UCSD-AML1 (cell line): ENCODE measurements around the gene RFX5.
"Not testable (repeated sequence)": the region's sequence is repeated elsewhere in the genome, so short reads cannot be mapped to it uniquely, and the experiment has no call there.

Experiments
- DNase-seq: peaks from one replicate; lab custom pipeline; 2025; ENCODE audit not compliant: unreplicated experiment; lab: John Stamatoyannopoulos, UW

RFX5 gene

GRCh38 chr1:151346769-151347522, at the start of gene RFX5:
Gene RFX5 (minus strand): TSS chr1:151347252. CDS start chr1:151346320, 932 bp downstream.
- DNase-seq: peak; percentile 94

DNA sequence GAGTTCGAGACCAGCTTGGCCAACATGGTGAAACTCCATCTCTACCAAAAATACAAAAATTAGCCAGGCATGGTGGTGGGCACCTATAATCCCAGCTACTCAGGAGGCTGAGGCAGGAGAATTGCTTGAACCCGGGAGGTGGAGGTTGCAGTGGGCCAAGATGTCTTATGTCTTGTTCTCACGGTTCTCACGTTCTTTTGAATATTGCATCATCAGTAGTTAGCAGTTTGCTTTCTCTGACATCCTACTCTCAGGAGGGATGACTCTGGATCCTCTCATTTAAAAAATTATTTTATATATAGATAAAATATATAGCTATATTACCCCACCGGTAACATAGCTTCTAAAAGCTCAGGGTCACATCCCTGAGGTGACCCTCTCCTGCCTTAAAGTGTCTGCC, 49.2 kb upstream of the RFX5 start:
- not testable (repeated sequence) for DNase-seq

GRCh38 chr1:151393583-151393982, 46.5 kb upstream of the RFX5 start:
- DNase-seq: no peak

DNA sequence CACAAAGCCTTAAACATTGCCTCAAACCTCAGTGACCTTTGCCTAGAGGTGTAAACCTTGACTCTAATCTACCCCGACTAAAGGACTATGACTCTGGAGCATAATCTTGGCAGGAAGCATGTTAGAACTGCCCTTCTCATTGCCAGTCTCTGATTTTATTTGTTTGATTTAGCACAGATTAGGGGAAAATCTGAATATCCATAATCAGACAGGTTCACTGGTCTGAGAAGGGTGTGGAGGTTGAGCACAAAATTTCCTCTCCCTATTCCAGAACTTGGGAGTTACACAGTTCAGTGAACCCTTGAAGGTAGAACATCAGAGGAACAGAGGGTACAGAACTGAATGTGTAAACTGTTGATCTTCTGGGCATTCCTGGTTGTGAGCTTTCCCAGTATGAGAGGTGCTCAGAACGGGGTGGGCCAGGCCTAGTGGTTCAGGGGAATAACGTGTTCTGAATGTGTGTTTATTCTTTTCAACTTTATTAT, 44.1 kb upstream of the RFX5 start:
- no peak for DNase-seq

- not testable (repeated sequence) for DNase-seq
These were observed 43.4 kb upstream of the RFX5 start for GRCh38 chr1:151390221-151391078.

GRCh38 chr1:151386002-151386401, 39.0 kb upstream of the RFX5 start:
- DNase-seq: no peak

- no peak for DNase-seq
These were observed 37.5 kb upstream of the RFX5 start for GRCh38 chr1:151384584-151384983.

DNA sequence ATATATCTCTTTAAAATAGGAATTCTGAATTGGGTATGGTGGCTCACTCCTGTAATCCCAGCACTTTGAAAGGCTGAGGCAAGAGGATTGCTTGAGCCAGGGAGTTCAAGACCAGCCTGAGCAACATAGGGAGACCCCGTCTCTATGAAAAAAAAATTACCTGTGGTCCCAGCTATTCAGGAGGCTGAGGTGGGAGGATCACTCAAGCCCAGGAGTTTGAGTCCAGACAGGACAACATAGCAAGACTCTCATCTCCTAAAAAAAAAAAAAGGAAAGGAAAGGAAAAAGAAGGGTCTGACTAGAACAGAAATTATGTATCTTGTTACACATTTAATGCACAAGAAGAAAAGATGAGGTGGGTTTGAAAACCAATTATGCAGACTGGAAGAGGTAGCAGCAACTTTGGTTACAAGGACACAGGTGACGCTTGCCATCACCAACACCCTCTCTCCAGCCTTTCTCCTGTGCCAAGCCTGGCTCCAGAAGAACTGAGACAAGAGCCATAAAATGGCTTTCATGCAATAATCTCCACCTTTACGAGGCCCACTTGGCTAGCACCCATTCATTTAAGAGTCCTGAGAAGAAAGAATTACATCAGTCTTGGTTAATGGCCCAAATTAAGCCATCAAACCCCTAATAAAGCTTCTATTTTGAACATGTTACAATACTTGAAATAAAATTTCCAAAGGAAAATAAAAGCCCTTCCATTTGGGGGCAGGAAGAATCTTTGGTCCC, 30.3 kb upstream of the RFX5 start:
- no peak for DNase-seq

- DNase-seq: no peak
These were observed 26.1 kb upstream of the RFX5 start for GRCh38 chr1:151373196-151373595.

DNA sequence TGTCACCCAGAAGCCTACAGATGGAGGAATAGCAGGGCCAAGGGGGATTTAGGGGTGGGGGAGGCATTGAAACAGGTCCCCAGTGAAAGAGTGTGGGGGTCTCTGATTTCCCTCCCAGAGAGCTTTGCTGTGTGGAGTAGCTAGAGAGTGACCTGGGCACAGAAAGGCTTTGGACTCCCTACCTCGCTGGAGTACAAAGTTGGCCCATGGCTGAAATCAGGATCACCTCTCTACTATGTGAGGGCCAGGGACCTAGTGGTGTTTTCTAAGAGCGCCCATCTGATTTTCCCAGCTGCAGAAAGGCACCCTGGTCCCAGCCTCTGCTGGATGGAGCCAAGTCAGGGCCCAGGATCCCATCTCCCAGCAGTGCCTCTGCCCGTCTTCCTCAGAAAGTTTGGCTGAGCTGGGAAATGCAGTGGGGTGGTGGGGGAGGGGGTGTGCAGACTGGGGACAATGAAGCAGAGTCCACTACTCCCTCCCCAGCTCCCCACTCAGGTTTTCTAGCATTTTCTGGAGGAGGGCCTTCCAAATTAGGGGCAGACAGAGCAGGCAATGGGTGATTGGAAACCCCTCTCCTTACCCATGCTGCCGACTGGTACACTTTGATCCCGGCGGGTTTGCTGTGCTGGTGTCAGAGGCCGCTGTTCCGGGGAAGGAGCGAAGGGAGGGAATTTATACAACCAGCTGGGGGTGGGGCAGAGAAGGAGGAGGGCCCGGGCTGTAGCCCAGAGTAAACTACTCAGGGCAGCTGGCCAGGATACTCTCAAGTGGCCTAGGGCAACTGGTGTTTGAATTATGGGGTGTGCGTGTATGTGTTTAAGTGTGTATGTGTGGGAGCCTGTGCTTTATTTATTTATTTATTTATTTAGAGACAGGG, 25.2 kb upstream of the RFX5 start, which contains the start of gene SELENBP1:
Gene SELENBP1 (minus strand): TSS at position 648 of the 877 bp plus-strand sequence. CDS start 64 bp downstream, at position 584.
- DNase-seq: no peak

GRCh38 chr1:151371370-151372057, 24.5 kb upstream of the RFX5 start:
- no peak for DNase-seq

- DNase-seq: no peak
These were observed 23.3 kb upstream of the RFX5 start for GRCh38 chr1:151370211-151370911.

- DNase-seq: no peak
These were observed 22.6 kb upstream of the RFX5 start for GRCh38 chr1:151369621-151370048.

- no peak for DNase-seq
These were observed 22.2 kb upstream of the RFX5 start for GRCh38 chr1:151369302-151369610.

DNA sequence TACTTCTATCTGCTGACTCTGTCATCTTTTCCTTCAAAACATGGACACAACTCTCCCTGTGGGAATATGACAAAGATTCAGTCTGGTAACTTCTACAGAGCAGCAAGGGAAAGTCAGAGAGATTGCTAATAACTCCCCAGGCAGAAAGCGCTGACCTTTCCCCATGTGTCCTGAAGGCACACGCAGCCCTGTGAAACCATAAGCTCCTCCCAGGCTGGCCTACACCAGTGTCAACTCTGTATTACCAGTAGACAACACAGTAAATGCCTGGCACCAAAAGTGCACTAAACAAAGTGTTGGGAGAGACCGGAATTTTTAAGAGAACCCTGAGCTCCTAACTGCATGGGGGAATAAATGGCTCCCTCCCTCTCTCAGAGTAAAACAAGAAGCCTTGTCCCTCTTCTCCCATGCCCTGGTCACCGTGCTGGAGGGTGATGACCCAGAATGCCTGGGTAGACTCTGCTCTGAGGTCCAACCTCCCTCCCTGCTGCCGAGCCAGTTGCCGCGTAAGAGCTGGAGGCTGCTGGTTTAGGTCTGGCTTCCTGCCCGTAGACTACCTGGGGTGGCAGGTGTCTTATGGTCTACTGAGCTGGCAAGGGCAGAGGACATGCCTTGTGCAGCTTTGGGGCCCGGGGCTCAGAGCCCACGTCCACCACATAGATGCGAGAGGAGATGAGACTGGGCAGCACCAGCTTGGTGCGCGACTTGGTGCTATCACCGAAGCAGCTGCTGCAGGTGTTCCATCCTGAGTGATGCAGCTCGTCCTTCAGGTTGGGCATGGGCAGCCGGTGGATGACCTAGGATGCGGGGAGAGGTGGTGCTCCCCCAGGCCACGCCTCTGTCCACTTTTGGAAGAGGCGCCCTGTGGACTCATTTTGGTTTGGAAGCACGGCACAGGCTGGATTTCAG, 21.6 kb upstream of the RFX5 start:
- DNase-seq: no peak

GRCh38 chr1:151367658-151368392, 20.8 kb upstream of the RFX5 start:
- no peak for DNase-seq

DNA sequence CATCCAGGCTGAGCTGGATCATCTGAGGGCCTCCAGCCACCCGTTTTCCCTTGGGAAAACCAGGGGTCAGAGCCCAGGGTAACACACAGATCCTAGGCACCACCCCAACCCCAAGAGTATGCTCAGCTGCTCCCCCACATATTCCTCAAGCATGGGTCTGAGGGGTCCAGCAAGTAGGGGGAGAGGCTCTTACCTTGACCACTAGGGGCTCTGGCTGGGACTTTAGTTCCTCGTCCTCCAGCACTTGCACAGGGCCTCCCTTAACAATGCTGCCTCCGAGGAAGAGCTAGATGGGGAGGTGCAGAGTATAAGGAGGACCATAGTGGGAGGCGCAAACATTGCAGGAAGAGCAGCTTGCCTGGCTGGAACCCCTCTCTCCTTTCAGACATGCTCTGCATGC, 17.9 kb upstream of the RFX5 start:
- DNase-seq: no peak
